ENCODE results near the gene DCAF17.

GRCh38 chr2:171411791-171412483, 22.1 kb upstream of the DCAF17 start:
- TF ChIP-seq CTCF (IDR thresholded peaks at IDR 0.05) (no peak), POLR2A (IDR thresholded peaks at IDR 0.05) (no peak)

Measured in ovary (tissue), 3 donors.